Ovary (tissue), 9 donors: ENCODE results near the gene SNAPC2. TPM values are rescaled to one million over a fixed set of nuclear protein-coding genes. Genes with fewer than 3 reads are reported as not detected.
"Not testable (repeated sequence)": the region's sequence is repeated elsewhere in the genome, so short reads cannot be mapped to it uniquely, and the experiment has no call there.

Experiments
- DNase-seq, 5 donors: peaks; one replicate each; pipeline ENCODE4 v3.0.0-alpha.2; 2019 to 2020
- H3K27ac ChIP-seq, 2 donors: fragments of 200-600 bp; one replicate each; pipeline versions ENCODE4 v1.5.1 to v1.8.0; 2019 to 2022
- H3K27me3 ChIP-seq: fragments of 200-600 bp; one replicate; pipeline ENCODE4 v1.8.0; 2022
- H3K36me3 ChIP-seq: fragments of 200-600 bp; sonication (generic); one replicate; pipeline ENCODE4 v1.5.1; 2019
- H3K4me1 ChIP-seq: one replicate; pipeline ENCODE4 v1.8.1; 2013; ENCODE audit warnings: mild to moderate bottlenecking, moderate library complexity; ENCODE audit not compliant: insufficient read depth
- H3K4me3 ChIP-seq: fragments of 200-600 bp; sonication (generic); one replicate; pipeline ENCODE4 v1.5.1; 2017
- H3K9me3 ChIP-seq, 2 donors: fragments of 200-600 bp in 1 of 2; sonication (generic) in 1 of 2; one replicate each; pipeline versions ENCODE4 v1.5.1 to v1.8.1; 2013 to 2019; ENCODE audit warnings: mild to moderate bottlenecking in 1 of 2, moderate library complexity in 1 of 2
- CTCF ChIP-seq, 3 donors: fragments of 450-650 bp in 2 of 3; fragments of 200-600 bp in 1 of 3; IDR thresholded peaks; one replicate each; pipeline versions ENCODE4 v1.5.1 to v1.8.0; 2016 to 2022; ENCODE audit warnings: antibody characterized with exemption in 3 of 3, mild to moderate bottlenecking in 1 of 3
- EP300 ChIP-seq: sonication (generic); formaldehyde crosslinking; IDR thresholded peaks from one replicate; pipeline ENCODE4 v1.6.1; 2017; ENCODE audit warnings: antibody characterized with exemption
- POLR2A ChIP-seq: fragments of 450-650 bp; IDR thresholded peaks from one replicate; pipeline ENCODE4 v1.6.1; 2017; ENCODE audit warnings: antibody characterized with exemption, mild to moderate bottlenecking, moderate library complexity
- WGBS, 3 donors: extraction: QIAGEN DNeasy Blood & Tissue Kit in 1 of 3; methylation state at CpG; one replicate each; pipeline versions ENCODE4 v1.1.5 to v1.1.7; 2013 to 2017; 5-methylcytosine and 5-hydroxymethylcytosine counted together
- intact Hi-C, 4 donors: fragments of 100-400 bp; cut with DNase I; formaldehyde crosslinking; loops; one replicate each; pipeline versions ENCODE4 v1.11.0 to v1.15.1; 2022 to 2023
- polyA plus RNA-seq, 2 donors: library from polyadenylated mRNA; stranded (reverse); fragments of 200-250 nt in 1 of 2; fragments of 350-450 nt in 1 of 2; fragmentation: Illumina TruSeq in 1 of 2; extraction: RNeasy Lipid Tissue Mini Kit (QIAGEN cat#74804) in 1 of 2; gene quantifications; one replicate each; pipeline ENCODE4 v1.2.3, GENCODE V29; 2013 to 2014
- total RNA-seq, 7 donors: library from RNA; depleted of rRNA in 2 of 7; stranded (reverse); fragments of >200 nt in 2 of 7; fragmentation: NEBNext Ultra II Directional in 3 of 7; extraction: Animal tissue kit (Norgen Biotek cat#: 25700) in 3 of 7; gene quantifications; one replicate each; pipeline versions ENCODE4 v1.1.0 to v1.2.4, GENCODE V29; 2016 to 2023
- donor health status: DM: no; HTN: no; CAD: no; lungs with moderate emphysema.
- donor health status: DM: no; HTN: no; CAD: no.
- donor health status: Bipolar disorder and iron deficiency.
- donor health status: DM: yes; HTN: yes; CAD: no.
- donor health status: DM: no; HTN: no; CAD: no.
- donor health status: DM: yes; HTN: yes; CAD: no.

The SNAPC2 gene
- total and polyA plus RNA-seq, 9 donors: 1.8 to 26.6 (median 16.3) TPM

GRCh38 chr19:7947939-7948338, 27.8 kb downstream of the SNAPC2 start:
- DNase-seq: no peak
- Histone ChIP-seq H3K36me3 (no peaks in the 10 kb centered on the region), H3K9me3 (no peaks in the 10 kb centered on the region), H3K27ac (no peak overlapping the region), H3K4me1 (no peaks in the 10 kb centered on the region), H3K27me3 (no peaks in the 10 kb centered on the region), H3K4me3 (no peak overlapping the region)
- 95 to 96% (median 96%) methylated on average over 4 of the region's 4 CpGs for WGBS, 3 donors
- intact Hi-C loops: loop anchor here in 2 of 4 donors (10.0 kb wide), 2 partner anchors 57 to 307 kb away; partner anchors contain the start of gene ELAVL1 (in 1 of the 2)
- TF ChIP-seq CTCF (IDR thresholded peaks at IDR 0.05): no peak
- TF ChIP-seq POLR2A: no peak
- no peak for TF ChIP-seq EP300

- intact Hi-C loops: no loop called here
- 8 to 15% (median 12%) methylated on average over 3 of the region's 3 CpGs for WGBS, 3 donors
- TF ChIP-seq EP300 (no peak), POLR2A (no peak), CTCF (IDR thresholded peaks at IDR 0.05) (no peak)
- no peaks in the 10 kb centered on the region for H3K9me3 ChIP-seq
- no peak overlapping the region for H3K4me3 ChIP-seq
- no peak for DNase-seq
- no peaks in the 10 kb centered on the region for H3K27me3 ChIP-seq
- no peak overlapping the region for H3K27ac ChIP-seq
- peaks cover 3% of the 10 kb centered on the region for H3K4me1 ChIP-seq
- H3K36me3 ChIP-seq: no peaks in the 10 kb centered on the region
Observed at GRCh38 chr19:7953060-7953459, 32.9 kb downstream of the SNAPC2 start.

- H3K36me3 ChIP-seq: no peaks in the 10 kb centered on the region
- H3K27me3 ChIP-seq: no peaks in the 10 kb centered on the region
- H3K4me1 ChIP-seq: peaks cover 3% of the 10 kb centered on the region
- no peak for TF ChIP-seq EP300
- TF ChIP-seq POLR2A: no peak
- no peak for TF ChIP-seq CTCF (IDR thresholded peaks at IDR 0.05)
- no peaks in the 10 kb centered on the region for H3K9me3 ChIP-seq
- WGBS, 3 donors: 31 to 51% (median 44%) methylated on average over 7 of the region's 7 CpGs
- no peak overlapping the region for H3K4me3 ChIP-seq
- no peak for DNase-seq
- intact Hi-C loops: no loop called here
- no peak overlapping the region for H3K27ac ChIP-seq
Observed at GRCh38 chr19:7953576-7953975, 33.4 kb downstream of the SNAPC2 start.

GRCh38 chr19:7955696-7956095, 35.6 kb downstream of the SNAPC2 start:
- no peaks in the 10 kb centered on the region for H3K36me3 ChIP-seq
- H3K4me1 ChIP-seq: peaks cover 3% of the 10 kb centered on the region
- WGBS, 3 donors: 80 to 86% (median 82%) methylated on average over 11 of the region's 11 CpGs
- H3K27ac ChIP-seq: no peak overlapping the region
- no peak for TF ChIP-seq CTCF (IDR thresholded peaks at IDR 0.05)
- DNase-seq: no peak
- no peaks in the 10 kb centered on the region for H3K9me3 ChIP-seq
- intact Hi-C loops: no loop called here
- no peaks in the 10 kb centered on the region for H3K27me3 ChIP-seq
- H3K4me3 ChIP-seq: no peak overlapping the region

GRCh38 chr19:7959211-7959610, 39.1 kb downstream of the SNAPC2 start:
- Histone ChIP-seq H3K9me3 (no peaks in the 10 kb centered on the region), H3K4me1 (peaks cover 3% of the 10 kb centered on the region), H3K4me3 (no peak overlapping the region), H3K27ac (no peak overlapping the region), H3K27me3 (no peaks in the 10 kb centered on the region), H3K36me3 (no peaks in the 10 kb centered on the region)
- intact Hi-C loops: no loop called here
- 63 to 67% (median 64%) methylated on average over 6 of the region's 6 CpGs for WGBS, 3 donors
- no peak for TF ChIP-seq POLR2A
- no peak for TF ChIP-seq EP300
- no peak for TF ChIP-seq CTCF (IDR thresholded peaks at IDR 0.05)
- no peak for DNase-seq

GRCh38 chr19:7961082-7961481, 40.9 kb downstream of the SNAPC2 start:
- intact Hi-C loops: loop anchor here in 1 of 4 donors (10.0 kb wide), 1 partner anchor 294 kb away; no protein-coding TSS in a partner anchor
- not testable (repeated sequence) for H3K4me1 ChIP-seq, H3K9me3 ChIP-seq, H3K27ac ChIP-seq, H3K27me3 ChIP-seq, DNase-seq, H3K4me3 ChIP-seq, H3K36me3 ChIP-seq
- 84 to 92% (median 89%) methylated on average over 4 of the region's 4 CpGs for WGBS, 3 donors
